ENCODE data around the gene FAAH2. TPM values are rescaled to one million over a fixed set of nuclear protein-coding genes. Genes with fewer than 3 reads are reported as not detected.

FAAH2 gene
- total and polyA plus RNA-seq, 9 of the 15 experiments (the other 6 are each of a cell fraction or from before 2014, with no cell fraction given) = 0.07 to 1.1 (median 0.47) TPM

GRCh38 chrX:57241967-57242366 is 44.5 kb upstream of the FAAH2 start (continued):
- TF ChIP-seq ZNF507 (tag; conservative IDR thresholded peaks at IDR 0.05) = no peak
- no peak for TF ChIP-seq L3MBTL2 (IDR thresholded peaks at IDR 0.05)
- TF ChIP-seq MCM3 (IDR thresholded peaks at IDR 0.05) = no peak
- TF ChIP-seq ZC3H8 (IDR thresholded peaks at IDR 0.05) = no peak
- no peak for TF ChIP-seq NFIC (IDR thresholded peaks at IDR 0.05)

GRCh38 chrX:57251965-57252364 is 34.5 kb upstream of the FAAH2 start:
- ChIA-PET CTCF (ENCODE audit: low intra/inter-chr PET ratio) (no interaction called here), POLR2A (no interaction called here)
- Histone ChIP-seq H3K9ac (ENCODE audit: insufficient read depth in 1 of 2, low read depth in 2 of 2, low read length in 2 of 2) (no peak overlapping the region), H3K4me2 (ENCODE audit: insufficient read depth, low read length) (no peak overlapping the region), H3K27me3 (ENCODE audit: control insufficient read depth in 2 of 2, insufficient read depth in 2 of 2, low read length in 2 of 2) (no peaks in the 10 kb centered on the region), H3K9me3 (replicated peaks; ENCODE audit: control insufficient read depth, insufficient read depth, low read depth, low read length) (no peaks in the 10 kb centered on the region), H4K20me1 (replicated peaks; ENCODE audit: control insufficient read depth, insufficient read depth, low read length) (no peaks in the 10 kb centered on the region), H3K79me2 (ENCODE audit: control insufficient read depth, insufficient read depth, low read length) (no peaks in the 10 kb centered on the region), H2AFZ (ENCODE audit: low read depth, low read length) (no peak overlapping the region), H3K9me1 (ENCODE audit: control insufficient read depth, insufficient read depth, low read length) (no peaks in the 10 kb centered on the region), H3K4me1 (replicated peaks in 1 of 2; ENCODE audit: control insufficient read depth in 2 of 2, insufficient read depth in 2 of 2, low read length in 2 of 2) (no peaks in the 10 kb centered on the region), H3K4me3 (no peak overlapping the region), H3K36me3 (ENCODE audit: control insufficient read depth, insufficient read depth, low read length) (no peaks in the 10 kb centered on the region), H3K27ac (ENCODE audit: extremely low read depth, low read depth, low read length) (no peak overlapping the region)
- DNase-seq (ENCODE audit: extremely low read depth in 1 of 4, low spot score in 3 of 4) = no peak
- 30% methylated on average over 2 of the region's 6 CpGs for WGBS (ENCODE audit: insufficient coverage, low coverage, missing lambda C conversion rate)
- intact Hi-C loops (cut with micrococcal nuclease) (no loop called here), in situ Hi-C loops (cut with MboI) (no loop called here)
- no TSS peak for BruUV-seq (replicated peaks)
- TF ChIP-seq BRF1 (IDR thresholded peaks at IDR 0.05; ENCODE audit: borderline replicate concordance, extremely low read depth, insufficient read length) = no peak
- ATAC-seq = no peak
- FAIRE-seq = no peak

GRCh38 chrX:57265126-57265525 is 21.4 kb upstream of the FAAH2 start:
- in situ Hi-C loops (cut with MboI) = no loop called here
- ChIA-PET POLR2A (no interaction called here), CTCF (ENCODE audit: low intra/inter-chr PET ratio) (no interaction called here)
- H4K20me1 ChIP-seq (replicated peaks; ENCODE audit: control insufficient read depth, insufficient read depth, low read length) = no peaks in the 10 kb centered on the region
- 0% methylated on average over 1 of the region's 4 CpGs for WGBS (ENCODE audit: insufficient coverage, low coverage, missing lambda C conversion rate)
- DNase-seq (ENCODE audit: extremely low read depth in 1 of 4, low spot score in 3 of 4) = no peak
- TF ChIP-seq VEZF1 (CRISPR knock-in tag; IDR thresholded peaks at IDR 0.05) = no peak
- no peak for TF ChIP-seq TARDBP (IDR thresholded peaks at IDR 0.05)
- no peak for TF ChIP-seq POLR2B (IDR thresholded peaks at IDR 0.05; ENCODE audit: low read depth, partially characterized antibody)
- no peak overlapping the region for H3K4me3 ChIP-seq
- FAIRE-seq = no peak
- H2AFZ ChIP-seq (ENCODE audit: low read depth, low read length) = no peak overlapping the region
- no peaks in the 10 kb centered on the region for H3K27me3 ChIP-seq (ENCODE audit: control insufficient read depth in 2 of 2, insufficient read depth in 2 of 2, low read length in 2 of 2)
- H3K79me2 ChIP-seq (ENCODE audit: control insufficient read depth, insufficient read depth, low read length) = no peaks in the 10 kb centered on the region
- no peaks in the 10 kb centered on the region for H3K9me3 ChIP-seq (replicated peaks; ENCODE audit: control insufficient read depth, insufficient read depth, low read depth, low read length)
- no peaks in the 10 kb centered on the region for H3K36me3 ChIP-seq (ENCODE audit: control insufficient read depth, insufficient read depth, low read length)
- ATAC-seq = no peak
- H3K9ac ChIP-seq (ENCODE audit: insufficient read depth in 1 of 2, low read depth in 2 of 2, low read length in 2 of 2) = no peak overlapping the region
- no TSS peak for BruUV-seq (replicated peaks)
- intact Hi-C loops (cut with micrococcal nuclease) = no loop called here
- no peaks in the 10 kb centered on the region for H3K4me1 ChIP-seq (replicated peaks in 1 of 2; ENCODE audit: control insufficient read depth in 2 of 2, insufficient read depth in 2 of 2, low read length in 2 of 2)
- H3K27ac ChIP-seq (ENCODE audit: extremely low read depth, low read depth, low read length) = no peak overlapping the region
- no peaks in the 10 kb centered on the region for H3K9me1 ChIP-seq (ENCODE audit: control insufficient read depth, insufficient read depth, low read length)
- no peak overlapping the region for H3K4me2 ChIP-seq (ENCODE audit: insufficient read depth, low read length)

Measured in K562 (cell line).